ENCODE measurements around the gene NOC2L. TPM values are rescaled to one million over a fixed set of nuclear protein-coding genes. Genes with fewer than 3 reads are reported as not detected.

The NOC2L gene
- polyA plus RNA-seq, 4 donors, result 55.8 to 70.0 (median 64.6) TPM

- DNase-seq (ENCODE audit: low read depth in 4 of 4, low spot score in 2 of 4), result no peak
Measured at GRCh38 chr1:945688-946556, 13.1 kb downstream of the NOC2L start.

DNA sequence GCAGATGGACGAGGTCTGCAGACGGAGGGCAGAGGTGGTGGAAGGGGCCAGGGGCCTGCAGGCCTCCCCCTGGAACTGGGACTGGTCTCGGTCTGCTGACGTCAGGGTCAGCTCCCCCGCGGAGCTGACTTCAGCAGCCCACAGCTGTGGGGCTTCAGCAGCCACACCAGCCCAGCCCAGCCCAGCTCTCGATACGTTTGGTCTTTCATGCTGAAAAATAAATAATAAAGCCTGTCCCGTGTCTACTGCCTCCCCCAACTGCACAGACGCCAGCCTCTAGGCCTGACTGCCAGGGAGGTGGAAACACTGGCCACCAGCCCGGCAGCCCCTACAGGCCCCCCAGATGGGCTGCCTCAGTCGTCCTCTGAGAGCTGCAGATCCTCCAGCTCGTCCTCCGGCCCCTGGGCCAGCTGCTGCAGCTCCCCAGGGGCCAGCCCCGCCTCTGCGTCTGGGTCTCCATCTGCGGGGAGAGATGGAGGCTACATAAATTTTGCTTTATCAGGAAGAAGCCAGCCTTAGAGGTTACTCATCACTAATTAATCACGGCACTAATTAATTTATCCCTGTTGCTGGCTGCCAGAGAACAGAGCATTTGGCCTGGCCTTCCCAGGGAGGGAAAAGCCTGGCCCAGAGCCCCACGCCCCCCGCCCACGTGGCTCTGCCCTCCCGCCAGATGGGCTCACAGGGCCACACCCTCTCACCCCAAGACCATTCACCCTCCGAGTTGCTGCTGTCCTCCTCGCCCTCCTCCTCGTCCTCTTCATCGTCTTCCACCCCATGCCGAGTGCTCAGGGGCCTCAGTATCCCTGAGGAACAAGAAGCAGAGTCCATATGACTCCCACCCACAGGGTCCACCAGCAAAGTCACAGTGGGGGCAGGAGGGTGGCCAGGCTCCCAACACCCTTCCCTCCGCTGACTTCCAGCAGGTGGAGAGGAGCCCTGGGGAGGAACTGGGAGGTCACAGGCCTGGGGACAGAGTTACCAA, 14.4 kb downstream of the NOC2L start:
- peak in 1 of 4 donors; percentile 83 for DNase-seq (ENCODE audit: low read depth in 4 of 4, low spot score in 2 of 4)

DNA sequence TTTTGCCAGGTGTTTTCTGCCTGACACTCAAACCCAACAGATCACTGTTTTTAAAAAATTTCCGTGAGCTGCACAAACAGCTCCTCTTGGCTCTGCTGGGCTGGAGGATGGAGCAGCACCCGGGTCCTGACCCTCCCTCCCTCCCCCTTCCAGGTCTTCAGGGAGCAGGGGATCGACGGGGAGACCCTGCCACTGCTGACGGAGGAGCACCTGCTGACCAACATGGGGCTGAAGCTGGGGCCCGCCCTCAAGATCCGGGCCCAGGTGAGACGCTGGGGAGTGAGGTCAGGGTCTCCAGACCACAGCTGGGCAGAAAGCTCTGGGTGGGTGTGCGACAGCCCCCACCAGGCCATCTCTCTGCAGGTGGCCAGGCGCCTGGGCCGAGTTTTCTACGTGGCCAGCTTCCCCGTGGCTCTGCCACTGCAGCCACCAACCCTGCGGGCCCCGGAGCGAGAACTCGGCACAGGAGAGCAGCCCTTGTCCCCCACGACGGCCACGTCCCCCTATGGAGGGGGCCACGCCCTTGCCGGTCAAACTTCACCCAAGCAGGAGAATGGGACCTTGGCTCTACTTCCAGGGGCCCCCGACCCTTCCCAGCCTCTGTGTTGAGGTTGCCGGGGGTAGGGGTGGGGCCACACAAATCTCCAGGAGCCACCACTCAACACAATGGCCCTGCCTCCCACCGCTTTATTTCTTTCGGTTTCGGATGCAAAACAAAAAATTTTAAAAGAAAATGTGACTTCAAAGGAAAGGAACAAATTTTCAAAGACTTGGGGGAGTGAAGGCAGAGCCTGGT, 15.3 kb downstream of the NOC2L start:
- DNase-seq (ENCODE audit: low read depth in 4 of 4, low spot score in 2 of 4), result no peak

DNA sequence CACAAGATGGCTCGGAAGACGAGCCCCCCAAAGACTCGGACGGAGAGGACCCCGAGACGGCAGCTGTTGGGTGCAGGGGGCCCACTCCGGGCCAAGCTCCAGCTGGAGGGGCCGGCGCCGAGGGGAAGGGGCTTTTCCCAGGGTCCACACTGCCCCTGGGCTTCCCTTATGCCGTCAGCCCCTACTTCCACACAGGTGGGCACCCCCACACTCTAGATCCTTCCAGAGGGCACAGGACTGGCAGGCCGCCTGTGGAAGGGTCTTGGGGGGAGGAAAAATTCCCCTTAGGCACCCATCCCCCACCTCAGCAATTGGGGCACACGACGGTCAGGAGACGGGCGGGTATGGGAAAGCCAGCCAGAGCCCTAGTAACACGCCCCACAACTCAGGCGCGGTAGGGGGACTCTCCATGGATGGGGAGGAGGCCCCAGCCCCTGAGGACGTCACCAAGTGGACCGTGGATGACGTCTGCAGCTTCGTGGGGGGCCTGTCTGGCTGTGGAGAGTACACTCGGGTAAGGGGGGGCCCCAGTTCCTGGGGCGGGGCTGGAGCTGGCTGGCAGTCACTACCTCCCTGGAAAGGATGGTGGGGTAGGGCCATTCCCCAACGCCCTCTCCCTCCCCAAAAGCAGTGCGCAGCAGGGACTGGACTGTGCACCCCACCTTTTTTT, 16.1 kb downstream of the NOC2L start:
- no peak for DNase-seq (ENCODE audit: low read depth in 4 of 4, low spot score in 2 of 4)

DNA sequence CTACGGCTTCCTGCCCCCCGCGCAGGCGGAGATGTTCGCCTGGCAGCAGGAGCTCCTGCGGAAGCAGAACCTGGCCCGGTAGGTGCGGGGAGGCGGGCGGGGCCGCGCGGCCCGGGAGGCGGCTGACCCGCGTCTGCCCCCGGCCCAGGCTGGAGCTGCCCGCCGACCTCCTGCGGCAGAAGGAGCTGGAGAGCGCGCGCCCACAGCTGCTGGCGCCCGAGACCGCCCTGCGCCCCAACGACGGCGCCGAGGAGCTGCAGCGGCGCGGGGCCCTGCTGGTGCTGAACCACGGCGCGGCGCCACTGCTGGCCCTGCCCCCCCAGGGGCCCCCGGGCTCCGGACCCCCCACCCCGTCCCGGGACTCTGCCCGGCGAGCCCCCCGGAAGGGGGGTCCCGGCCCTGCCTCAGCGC, 16.6 kb downstream of the NOC2L start:
- DNase-seq (ENCODE audit: low read depth in 4 of 4, low spot score in 2 of 4), result no peak

- DNase-seq (ENCODE audit: low read depth in 4 of 4, low spot score in 2 of 4), result no peak
Measured at GRCh38 chr1:941588-942383, 17.3 kb downstream of the NOC2L start.

GRCh38 chr1:941015-941587, 18.0 kb downstream of the NOC2L start:
- DNase-seq (ENCODE audit: low read depth in 4 of 4, low spot score in 2 of 4), result no peak

- peak in 2 of 4 donors; percentile 80 to 81 for DNase-seq (ENCODE audit: low read depth in 4 of 4, low spot score in 2 of 4)
Measured at GRCh38 chr1:940107-941014, 18.7 kb downstream of the NOC2L start.

- no peak for DNase-seq (ENCODE audit: low read depth in 4 of 4, low spot score in 2 of 4)
Measured at GRCh38 chr1:939511-940106, 19.4 kb downstream of the NOC2L start.

- no peak for DNase-seq (ENCODE audit: low read depth in 4 of 4, low spot score in 2 of 4)
Measured at GRCh38 chr1:938711-939489, 20.2 kb downstream of the NOC2L start.

- no peak for DNase-seq (ENCODE audit: low read depth in 4 of 4, low spot score in 2 of 4)
Measured at GRCh38 chr1:938088-938683, 20.9 kb downstream of the NOC2L start.

DNA sequence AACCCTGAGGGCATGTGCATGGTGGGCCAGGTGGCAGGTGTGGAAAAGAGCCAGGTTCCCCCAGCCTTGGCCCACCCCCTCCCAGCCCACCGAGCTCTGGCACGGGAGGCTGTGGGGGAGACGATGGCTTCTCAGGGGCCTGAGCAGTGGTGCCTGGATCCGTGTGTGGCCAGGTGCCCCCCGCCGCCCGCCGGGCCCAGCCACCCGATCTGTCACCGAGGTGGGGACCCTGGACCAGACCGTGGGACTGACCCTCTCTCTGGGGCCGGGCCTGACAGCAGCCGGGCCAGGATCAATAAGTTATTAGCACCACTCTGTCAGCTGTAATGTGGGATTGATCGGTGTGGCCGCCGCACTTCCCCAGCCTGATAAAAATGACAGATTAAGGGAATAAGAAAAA, 21.5 kb downstream of the NOC2L start:
- DNase-seq (ENCODE audit: low read depth in 4 of 4, low spot score in 2 of 4), result no peak

- no peak for DNase-seq (ENCODE audit: low read depth in 4 of 4, low spot score in 2 of 4)
Measured at GRCh38 chr1:936348-937264, 22.4 kb downstream of the NOC2L start.

DNA sequence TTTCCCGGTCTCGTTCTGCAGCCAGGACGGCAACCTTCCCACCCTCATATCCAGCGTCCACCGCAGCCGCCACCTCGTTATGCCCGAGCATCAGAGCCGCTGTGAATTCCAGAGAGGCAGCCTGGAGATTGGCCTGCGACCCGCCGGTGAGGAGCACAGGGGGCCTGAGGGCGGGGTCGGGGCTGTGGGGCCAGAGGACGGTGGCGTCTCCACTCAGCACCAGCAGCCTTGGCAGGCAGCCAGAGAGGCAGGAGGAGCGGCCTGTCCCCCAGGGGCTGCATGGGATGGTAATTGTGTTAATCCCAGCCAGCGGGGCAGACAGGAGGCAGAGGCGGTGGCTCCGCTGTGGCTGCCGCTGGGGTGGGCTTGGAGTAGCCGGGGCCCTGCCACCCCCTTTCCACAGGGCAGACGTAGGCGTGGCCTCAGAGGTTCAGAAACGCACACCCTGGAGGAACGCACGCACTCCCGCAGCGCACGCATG, 23.3 kb downstream of the NOC2L start:
- DNase-seq (ENCODE audit: low read depth in 4 of 4, low spot score in 2 of 4), result no peak

All from left renal cortex interstitium (tissue), 4 donors.